DMS114 treated with DMSO at 0.1 percent for 48 hours (cell line): ENCODE results near the gene NFIA.
"Not testable (repeated sequence)": the region's sequence is repeated elsewhere in the genome, so short reads cannot be mapped to it uniquely, and the experiment has no call there.

ENCODE experiments used
- DNase-seq: peaks from one replicate; lab custom pipeline; 2025; ENCODE audit not compliant: unreplicated experiment; lab: John Stamatoyannopoulos, UW

NFIA gene

GRCh38 chr1:61266738-61267137 is 184.4 kb downstream of the NFIA start:
- DNase-seq, result no peak

- no peak for DNase-seq
These were observed 186.3 kb downstream of the NFIA start for GRCh38 chr1:61268546-61269240.

- DNase-seq, result no peak
These were observed 187.2 kb downstream of the NFIA start for GRCh38 chr1:61269602-61270001.

- no peak for DNase-seq
These were observed 187.7 kb downstream of the NFIA start for GRCh38 chr1:61270107-61270506.

- DNase-seq, result no peak
These were observed 188.5 kb downstream of the NFIA start for GRCh38 chr1:61270761-61271411.

GRCh38 chr1:61271412-61271789 is 189.0 kb downstream of the NFIA start:
- DNase-seq, result no peak

GRCh38 chr1:61273167-61273705 is 190.9 kb downstream of the NFIA start:
- no peak for DNase-seq

- no peak for DNase-seq
These were observed 191.5 kb downstream of the NFIA start for GRCh38 chr1:61273861-61274260.

- no peak for DNase-seq
These were observed 192.6 kb downstream of the NFIA start for GRCh38 chr1:61274939-61275338.

- DNase-seq, result no peak
These were observed 193.9 kb downstream of the NFIA start for GRCh38 chr1:61276246-61276645.

GRCh38 chr1:61277121-61277690 is 194.8 kb downstream of the NFIA start:
- no peak for DNase-seq

GRCh38 chr1:61278503-61278902 is 196.1 kb downstream of the NFIA start:
- DNase-seq, result not testable (repeated sequence)

GRCh38 chr1:61278966-61279365 is 196.6 kb downstream of the NFIA start:
- no peak for DNase-seq

GRCh38 chr1:61279570-61279969 is 197.2 kb downstream of the NFIA start:
- no peak for DNase-seq

GRCh38 chr1:61280452-61280851 is 198.1 kb downstream of the NFIA start:
- no peak for DNase-seq

- DNase-seq, result no peak
These were observed 200.0 kb downstream of the NFIA start for GRCh38 chr1:61282387-61282786.

GRCh38 chr1:61284248-61284854 is 202.0 kb downstream of the NFIA start:
- DNase-seq, result no peak

- DNase-seq, result no peak
These were observed 202.6 kb downstream of the NFIA start for GRCh38 chr1:61284936-61285335.

GRCh38 chr1:61285371-61285885 is 203.1 kb downstream of the NFIA start:
- no peak for DNase-seq

GRCh38 chr1:61287014-61287413 is 204.7 kb downstream of the NFIA start:
- DNase-seq, result no peak

GRCh38 chr1:61287734-61288133 is 205.4 kb downstream of the NFIA start:
- DNase-seq, result no peak
